ENCODE measurements around the gene OR56B4.

- TF ChIP-seq CTCF (conservative IDR thresholded peaks at IDR 0.05 in 1 of 2, IDR thresholded peaks at IDR 0.05 in 1 of 2; ENCODE audit: extremely low read depth in 1 of 2, insufficient read depth in 1 of 2, low read depth in 1 of 2, low read length in 2 of 2): no peak
- no peak for TF ChIP-seq EZH2 (IDR thresholded peaks at IDR 0.05; ENCODE audit: borderline replicate concordance, low read length)
Observed at GRCh38 chr11:6094186-6094585, 13.3 kb upstream of the OR56B4 start.
